PC-9 (cell line): ENCODE data around the gene RAB22A.

ENCODE experiments used
- EZH2 ChIP-seq: fragments of 200-600 bp; sonication (generic); IDR thresholded peaks from 2 replicates; pipeline ENCODE4 v1.8.0; 2017; ENCODE audit warnings: antibody characterized with exemption, low read depth
- TF ChIP-seq, protein P1 (sequence below): fragments of 200-600 bp; sonication (generic); conservative IDR thresholded peaks from 2 replicates; pipeline ENCODE4 v1.6.1; 2017; ENCODE audit warnings: mixed run types, antibody characterized with exemption, mild to moderate bottlenecking, moderate library complexity

DNA sequence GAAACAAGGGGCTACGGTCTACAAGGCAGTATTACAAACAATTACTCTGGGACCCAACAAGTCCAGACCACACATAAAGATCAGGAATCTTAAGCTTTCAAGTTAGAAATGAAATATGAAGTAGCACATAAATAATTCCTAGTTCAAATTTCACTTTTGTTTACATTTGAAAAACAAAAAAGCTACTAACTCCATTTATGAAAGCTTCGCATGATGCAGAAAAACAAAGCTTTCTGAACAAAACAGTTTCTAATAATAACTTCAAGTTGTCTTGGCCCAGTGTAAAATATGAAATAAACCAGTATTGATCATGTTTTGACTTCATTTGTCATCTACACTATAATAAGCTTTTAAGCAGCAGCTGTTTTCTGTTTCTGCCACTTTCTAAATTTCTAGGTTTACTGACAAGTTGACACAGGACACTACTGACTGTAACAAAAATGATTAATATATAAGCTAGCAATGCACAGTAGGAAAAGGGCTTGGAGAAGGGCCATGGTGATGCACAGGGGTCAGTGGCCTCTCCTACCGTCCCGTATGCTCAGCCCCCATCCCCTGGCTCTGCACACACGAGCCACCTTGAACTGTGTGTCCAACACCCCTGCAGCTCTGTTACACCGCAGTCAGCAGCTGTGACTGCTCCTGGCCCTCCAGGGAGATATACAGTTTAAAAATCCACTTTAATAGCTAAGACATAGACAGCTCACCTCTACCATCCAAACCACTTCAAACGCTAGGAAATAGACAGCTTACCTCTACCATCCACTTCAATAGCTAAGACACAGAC lies 13.3 kb upstream of the RAB22A start:
- TF ChIP-seq, protein P1, sequence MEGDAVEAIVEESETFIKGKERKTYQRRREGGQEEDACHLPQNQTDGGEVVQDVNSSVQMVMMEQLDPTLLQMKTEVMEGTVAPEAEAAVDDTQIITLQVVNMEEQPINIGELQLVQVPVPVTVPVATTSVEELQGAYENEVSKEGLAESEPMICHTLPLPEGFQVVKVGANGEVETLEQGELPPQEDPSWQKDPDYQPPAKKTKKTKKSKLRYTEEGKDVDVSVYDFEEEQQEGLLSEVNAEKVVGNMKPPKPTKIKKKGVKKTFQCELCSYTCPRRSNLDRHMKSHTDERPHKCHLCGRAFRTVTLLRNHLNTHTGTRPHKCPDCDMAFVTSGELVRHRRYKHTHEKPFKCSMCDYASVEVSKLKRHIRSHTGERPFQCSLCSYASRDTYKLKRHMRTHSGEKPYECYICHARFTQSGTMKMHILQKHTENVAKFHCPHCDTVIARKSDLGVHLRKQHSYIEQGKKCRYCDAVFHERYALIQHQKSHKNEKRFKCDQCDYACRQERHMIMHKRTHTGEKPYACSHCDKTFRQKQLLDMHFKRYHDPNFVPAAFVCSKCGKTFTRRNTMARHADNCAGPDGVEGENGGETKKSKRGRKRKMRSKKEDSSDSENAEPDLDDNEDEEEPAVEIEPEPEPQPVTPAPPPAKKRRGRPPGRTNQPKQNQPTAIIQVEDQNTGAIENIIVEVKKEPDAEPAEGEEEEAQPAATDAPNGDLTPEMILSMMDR = no peak
- no peak for TF ChIP-seq EZH2
